Measurements from ENCODE around the gene TMEM87A.

Gene TMEM87A

DNA sequence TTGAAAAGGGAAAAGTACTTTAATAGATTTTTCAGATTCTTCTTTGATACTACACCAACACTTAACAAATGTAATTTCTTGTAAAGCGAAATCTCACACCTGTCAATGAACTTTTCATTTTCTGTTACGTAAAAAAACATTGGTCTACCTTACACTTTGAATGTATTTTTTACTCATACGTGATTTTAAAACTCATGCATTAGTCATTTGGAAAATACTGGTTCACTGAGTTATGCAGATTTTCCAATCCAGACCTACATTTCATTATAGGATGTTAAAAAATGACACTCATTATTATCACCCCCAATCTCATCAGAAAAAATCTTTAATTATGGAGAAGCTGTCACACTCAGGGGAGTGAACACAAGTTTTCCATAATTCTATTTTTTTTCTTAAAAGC is 79.8 kb downstream of the TMEM87A start:
- Histone ChIP-seq H3K27me3 (no peaks in the 10 kb centered on the region), H3K36me3 (peaks cover 68% of the 10 kb centered on the region)
- TF ChIP-seq, protein P1, sequence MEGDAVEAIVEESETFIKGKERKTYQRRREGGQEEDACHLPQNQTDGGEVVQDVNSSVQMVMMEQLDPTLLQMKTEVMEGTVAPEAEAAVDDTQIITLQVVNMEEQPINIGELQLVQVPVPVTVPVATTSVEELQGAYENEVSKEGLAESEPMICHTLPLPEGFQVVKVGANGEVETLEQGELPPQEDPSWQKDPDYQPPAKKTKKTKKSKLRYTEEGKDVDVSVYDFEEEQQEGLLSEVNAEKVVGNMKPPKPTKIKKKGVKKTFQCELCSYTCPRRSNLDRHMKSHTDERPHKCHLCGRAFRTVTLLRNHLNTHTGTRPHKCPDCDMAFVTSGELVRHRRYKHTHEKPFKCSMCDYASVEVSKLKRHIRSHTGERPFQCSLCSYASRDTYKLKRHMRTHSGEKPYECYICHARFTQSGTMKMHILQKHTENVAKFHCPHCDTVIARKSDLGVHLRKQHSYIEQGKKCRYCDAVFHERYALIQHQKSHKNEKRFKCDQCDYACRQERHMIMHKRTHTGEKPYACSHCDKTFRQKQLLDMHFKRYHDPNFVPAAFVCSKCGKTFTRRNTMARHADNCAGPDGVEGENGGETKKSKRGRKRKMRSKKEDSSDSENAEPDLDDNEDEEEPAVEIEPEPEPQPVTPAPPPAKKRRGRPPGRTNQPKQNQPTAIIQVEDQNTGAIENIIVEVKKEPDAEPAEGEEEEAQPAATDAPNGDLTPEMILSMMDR (IDR thresholded peaks at IDR 0.05) = no peak

DNA sequence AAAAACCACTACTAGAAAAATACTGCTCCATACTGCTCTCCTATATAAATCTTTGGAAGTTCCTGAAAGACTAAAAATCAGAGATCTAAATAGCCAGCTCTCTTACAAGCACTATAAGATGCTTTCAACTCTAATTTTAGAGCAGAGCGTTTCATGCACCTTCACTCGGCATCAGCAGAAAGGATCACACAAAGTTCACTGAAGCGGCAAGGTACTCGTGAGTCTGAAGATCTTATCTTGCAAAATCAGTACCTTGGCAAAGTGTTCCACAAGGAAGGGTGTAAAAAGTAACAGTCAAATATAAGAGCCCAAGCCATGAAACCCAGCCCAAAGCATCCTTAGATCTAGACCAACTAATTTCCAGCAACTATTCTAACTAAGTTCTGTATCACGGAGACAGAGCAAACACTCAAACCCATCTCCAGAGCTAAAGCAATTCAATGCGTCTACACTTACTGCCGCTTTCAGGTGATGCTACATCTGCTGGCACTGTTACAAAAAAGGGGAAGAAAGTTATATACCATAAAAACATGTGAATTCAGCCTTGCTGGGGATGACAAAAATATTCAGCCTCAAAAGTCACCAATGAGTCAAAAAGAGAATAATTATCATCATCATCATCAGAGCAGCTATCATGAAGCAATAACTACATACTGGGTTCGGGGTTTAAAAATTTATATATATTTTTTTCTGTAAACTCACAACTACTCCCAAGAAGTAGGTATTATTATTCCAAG is 81.5 kb downstream of the TMEM87A start:
- no peak overlapping the region for H3K27ac ChIP-seq
- no peak overlapping the region for H3K4me3 ChIP-seq (ENCODE audit: low read depth in 1 of 2, low read length in 1 of 2)
- TF ChIP-seq, protein P1 (IDR thresholded peaks at IDR 0.05) = no peak
- no peaks in the 10 kb centered on the region for H3K4me1 ChIP-seq (ENCODE audit: control insufficient read depth in 1 of 2, insufficient read depth in 1 of 2, low read depth in 1 of 2, low read length in 1 of 2)
- no peaks in the 10 kb centered on the region for H3K27me3 ChIP-seq
- H3K9me3 ChIP-seq = no peaks in the 10 kb centered on the region
- peaks cover 72% of the 10 kb centered on the region for H3K36me3 ChIP-seq

More for the DNA sequence above, 79.8 kb downstream of the TMEM87A start:
- no peak overlapping the region for H3K4me3 ChIP-seq (ENCODE audit: low read depth in 1 of 2, low read length in 1 of 2)
- H3K9me3 ChIP-seq = no peaks in the 10 kb centered on the region
- no peak overlapping the region for H3K27ac ChIP-seq
- H3K4me1 ChIP-seq (ENCODE audit: control insufficient read depth in 1 of 2, insufficient read depth in 1 of 2, low read depth in 1 of 2, low read length in 1 of 2) = no peaks in the 10 kb centered on the region

DNA sequence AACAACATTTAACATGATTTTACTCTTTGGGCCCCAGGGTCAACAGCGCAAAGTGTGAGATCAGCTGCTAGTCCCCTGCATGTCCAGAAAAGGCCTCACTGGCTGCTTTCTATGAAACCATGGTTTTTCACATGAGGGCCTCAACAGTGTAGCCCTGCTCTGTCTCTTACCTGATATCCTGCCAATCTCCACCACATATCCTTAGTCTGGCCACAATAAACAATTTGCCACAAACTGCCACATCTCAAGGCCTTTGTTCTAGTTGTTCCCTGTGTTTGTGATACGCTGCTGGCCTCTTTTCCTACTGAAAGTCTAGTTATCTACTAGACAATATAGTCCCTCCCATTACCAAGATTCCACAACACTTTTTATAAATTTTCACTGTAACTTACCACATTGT is 82.9 kb downstream of the TMEM87A start:
- TF ChIP-seq, protein P1 (IDR thresholded peaks at IDR 0.05) = no peak
- H3K4me1 ChIP-seq (ENCODE audit: control insufficient read depth in 1 of 2, insufficient read depth in 1 of 2, low read depth in 1 of 2, low read length in 1 of 2) = no peaks in the 10 kb centered on the region
- no peak overlapping the region for H3K4me3 ChIP-seq (ENCODE audit: low read depth in 1 of 2, low read length in 1 of 2)
- peaks cover 86% of the 10 kb centered on the region for H3K36me3 ChIP-seq
- H3K27ac ChIP-seq = no peak overlapping the region
- H3K9me3 ChIP-seq = no peaks in the 10 kb centered on the region
- H3K27me3 ChIP-seq = no peaks in the 10 kb centered on the region

DNA sequence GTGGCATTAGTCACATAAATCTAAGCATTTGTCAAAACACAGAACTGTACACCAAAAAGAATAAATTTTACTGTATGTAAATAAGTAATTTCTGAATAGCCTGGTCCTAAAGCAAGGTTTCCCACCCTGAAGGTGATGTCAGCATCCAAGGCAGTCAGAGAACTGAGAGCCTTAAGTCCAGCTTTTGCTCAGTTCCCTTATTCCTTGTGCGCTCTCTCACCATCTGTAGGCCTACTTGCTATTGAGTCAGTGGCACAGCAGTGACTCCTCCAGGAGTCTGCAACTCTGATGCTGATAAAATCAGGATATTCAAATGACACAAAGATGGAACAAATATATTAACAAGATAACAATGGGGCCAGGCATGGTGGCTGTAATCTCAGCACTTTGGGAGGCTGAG is 87.4 kb downstream of the TMEM87A start:
- Histone ChIP-seq H3K27ac (no peak overlapping the region), H3K9me3 (no peaks in the 10 kb centered on the region), H3K4me3 (ENCODE audit: low read depth in 1 of 2, low read length in 1 of 2) (no peak overlapping the region), H3K27me3 (no peaks in the 10 kb centered on the region), H3K36me3 (peaks cover 97% of the 10 kb centered on the region), H3K4me1 (ENCODE audit: control insufficient read depth in 1 of 2, insufficient read depth in 1 of 2, low read depth in 1 of 2, low read length in 1 of 2) (no peaks in the 10 kb centered on the region)
- TF ChIP-seq, protein P1 (IDR thresholded peaks at IDR 0.05) = no peak

DNA sequence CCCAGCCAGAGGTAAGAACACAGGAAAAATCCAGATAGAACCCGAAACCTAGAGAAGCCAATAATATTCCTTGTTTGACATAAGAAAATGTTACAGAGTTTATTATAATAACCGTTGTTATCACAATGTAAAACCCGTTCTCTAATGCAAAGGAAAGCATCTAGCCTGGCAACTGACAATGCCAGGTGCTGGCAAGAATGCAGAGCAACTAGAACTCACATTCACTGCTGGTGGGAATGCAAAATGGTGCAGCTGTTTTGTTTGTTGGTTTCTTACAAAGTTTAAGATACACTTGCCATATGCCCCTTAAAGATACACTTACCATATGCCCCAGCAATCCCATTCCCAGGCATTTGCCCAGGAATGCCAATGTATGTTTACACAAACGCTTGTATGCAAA is 88.5 kb downstream of the TMEM87A start:
- Histone ChIP-seq H3K36me3 (peaks cover 97% of the 10 kb centered on the region), H3K4me3 (ENCODE audit: low read depth in 1 of 2, low read length in 1 of 2) (no peak overlapping the region), H3K9me3 (no peaks in the 10 kb centered on the region), H3K27ac (peak overlapping the region; percentile 31), H3K4me1 (ENCODE audit: control insufficient read depth in 1 of 2, insufficient read depth in 1 of 2, low read depth in 1 of 2, low read length in 1 of 2) (no peaks in the 10 kb centered on the region), H3K27me3 (no peaks in the 10 kb centered on the region)
- TF ChIP-seq, protein P1 (IDR thresholded peaks at IDR 0.05) = no peak
